ENCODE data around the gene SLC14A1.

The SLC14A1 gene

DNA sequence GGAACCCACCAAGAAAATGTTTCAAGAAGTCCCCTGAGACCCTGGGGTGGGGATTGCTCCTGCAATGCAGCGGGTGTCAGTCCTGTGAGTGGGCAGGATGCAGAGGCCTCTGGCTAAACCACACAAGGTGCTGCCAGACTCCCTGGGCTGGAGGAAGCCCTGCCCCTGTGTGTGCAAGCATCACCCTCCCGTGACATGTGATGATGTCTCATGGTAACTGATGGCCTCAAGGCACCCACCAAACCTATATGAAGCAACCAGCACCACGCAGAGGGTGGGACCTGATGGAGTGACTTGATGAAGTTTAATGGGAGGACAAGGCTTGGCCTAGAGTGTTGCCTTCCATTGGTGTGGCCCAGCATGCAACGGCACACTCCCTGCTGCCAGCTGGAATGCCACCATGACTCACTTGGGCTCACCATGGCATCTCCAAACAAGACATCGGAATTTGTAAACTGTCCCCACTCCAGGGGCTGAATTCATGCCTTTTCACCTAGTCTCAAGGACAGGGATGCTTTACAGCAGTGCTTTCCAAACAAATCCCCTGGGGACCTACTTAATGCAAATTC is 8.7 kb upstream of the SLC14A1 start:
- TF ChIP-seq CTCF (IDR thresholded peaks at IDR 0.05; ENCODE audit: poor library complexity, severe bottlenecking), result no peak
- no peaks in the 10 kb centered on the region for H3K4me1 ChIP-seq (ENCODE audit: insufficient read depth, poor library complexity, severe bottlenecking)
- ATAC-seq (ENCODE audit: low read depth), result no peak
- H3K27me3 ChIP-seq (ENCODE audit: insufficient read depth, poor library complexity, severe bottlenecking), result no peaks in the 10 kb centered on the region
- no peak overlapping the region for H3K27ac ChIP-seq (ENCODE audit: poor library complexity, severe bottlenecking)
- H3K4me3 ChIP-seq (ENCODE audit: severe bottlenecking), result no peak overlapping the region
- no peak for DNase-seq (ENCODE audit: low spot score)
- H3K9me3 ChIP-seq (ENCODE audit: severe bottlenecking), result no peaks in the 10 kb centered on the region
- no peaks in the 10 kb centered on the region for H3K36me3 ChIP-seq (ENCODE audit: low read depth)

GRCh38 chr18:45719106-45719505 is 4.9 kb upstream of the SLC14A1 start:
- Histone ChIP-seq H3K4me3 (ENCODE audit: severe bottlenecking) (no peak overlapping the region), H3K27me3 (ENCODE audit: insufficient read depth, poor library complexity, severe bottlenecking) (no peaks in the 10 kb centered on the region), H3K4me1 (ENCODE audit: insufficient read depth, poor library complexity, severe bottlenecking) (no peaks in the 10 kb centered on the region), H3K27ac (ENCODE audit: poor library complexity, severe bottlenecking) (no peak overlapping the region), H3K9me3 (ENCODE audit: severe bottlenecking) (no peaks in the 10 kb centered on the region), H3K36me3 (ENCODE audit: low read depth) (no peaks in the 10 kb centered on the region)
- no peak for ATAC-seq (ENCODE audit: low read depth)
- TF ChIP-seq CTCF (IDR thresholded peaks at IDR 0.05; ENCODE audit: poor library complexity, severe bottlenecking), result no peak
- DNase-seq (ENCODE audit: low spot score), result no peak

DNA sequence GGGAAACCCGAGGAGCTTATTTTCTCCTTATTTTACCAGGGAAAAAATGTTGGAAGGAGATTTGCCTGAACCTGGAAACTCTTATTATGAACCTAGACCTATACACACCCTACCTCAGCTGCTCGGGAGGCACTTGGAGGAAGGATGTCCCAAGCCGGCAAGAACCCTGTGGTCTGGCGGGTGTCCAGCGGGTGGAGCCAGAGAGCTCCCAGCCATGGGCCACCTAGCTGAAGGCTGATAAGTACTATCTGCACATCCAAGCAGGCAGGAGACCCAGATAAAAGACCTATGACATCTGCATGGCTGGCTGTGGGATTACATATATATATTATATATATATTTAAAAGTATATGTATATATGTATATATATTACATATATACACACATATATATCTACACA is 1.1 kb upstream of the SLC14A1 start:
- DNase-seq (ENCODE audit: low spot score) (no peak), ATAC-seq (ENCODE audit: low read depth) (peak; percentile 95)
- no peaks in the 10 kb centered on the region for H3K36me3 ChIP-seq (ENCODE audit: low read depth)
- H3K4me3 ChIP-seq (ENCODE audit: severe bottlenecking), result no peak overlapping the region
- peak; percentile 87 for TF ChIP-seq CTCF (IDR thresholded peaks at IDR 0.05; ENCODE audit: poor library complexity, severe bottlenecking)
- no peaks in the 10 kb centered on the region for H3K27me3 ChIP-seq (ENCODE audit: insufficient read depth, poor library complexity, severe bottlenecking)
- no peaks in the 10 kb centered on the region for H3K9me3 ChIP-seq (ENCODE audit: severe bottlenecking)
- no peak overlapping the region for H3K27ac ChIP-seq (ENCODE audit: poor library complexity, severe bottlenecking)
- H3K4me1 ChIP-seq (ENCODE audit: insufficient read depth, poor library complexity, severe bottlenecking), result no peaks in the 10 kb centered on the region

DNA sequence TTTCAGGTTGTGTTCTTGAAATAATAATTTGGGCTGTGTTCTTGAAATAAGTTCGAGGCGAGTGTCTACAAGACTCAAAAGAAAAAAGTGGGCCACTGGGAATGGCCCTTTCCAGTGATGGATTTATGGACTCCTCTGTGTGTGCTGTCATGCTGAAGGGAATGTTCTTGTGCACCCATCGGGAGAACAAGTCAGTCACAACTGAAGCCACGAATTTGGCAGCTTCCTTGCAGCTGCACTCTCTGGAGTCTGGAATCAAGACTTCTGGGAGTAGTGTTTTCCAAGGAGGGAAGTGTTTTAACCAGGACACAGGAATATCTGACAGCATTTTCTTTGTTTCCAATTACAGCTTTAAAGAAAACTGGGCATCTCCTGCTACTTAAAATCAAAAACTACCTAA is 620 bp downstream of the SLC14A1 start:
- H3K27me3 ChIP-seq (ENCODE audit: insufficient read depth, poor library complexity, severe bottlenecking), result no peaks in the 10 kb centered on the region
- no peak overlapping the region for H3K27ac ChIP-seq (ENCODE audit: poor library complexity, severe bottlenecking)
- H3K9me3 ChIP-seq (ENCODE audit: severe bottlenecking), result no peaks in the 10 kb centered on the region
- no peak overlapping the region for H3K4me3 ChIP-seq (ENCODE audit: severe bottlenecking)
- H3K4me1 ChIP-seq (ENCODE audit: insufficient read depth, poor library complexity, severe bottlenecking), result no peaks in the 10 kb centered on the region
- DNase-seq (ENCODE audit: low spot score) (no peak), ATAC-seq (ENCODE audit: low read depth) (no peak)
- H3K36me3 ChIP-seq (ENCODE audit: low read depth), result no peaks in the 10 kb centered on the region
- TF ChIP-seq CTCF (IDR thresholded peaks at IDR 0.05; ENCODE audit: poor library complexity, severe bottlenecking), result no peak

DNA sequence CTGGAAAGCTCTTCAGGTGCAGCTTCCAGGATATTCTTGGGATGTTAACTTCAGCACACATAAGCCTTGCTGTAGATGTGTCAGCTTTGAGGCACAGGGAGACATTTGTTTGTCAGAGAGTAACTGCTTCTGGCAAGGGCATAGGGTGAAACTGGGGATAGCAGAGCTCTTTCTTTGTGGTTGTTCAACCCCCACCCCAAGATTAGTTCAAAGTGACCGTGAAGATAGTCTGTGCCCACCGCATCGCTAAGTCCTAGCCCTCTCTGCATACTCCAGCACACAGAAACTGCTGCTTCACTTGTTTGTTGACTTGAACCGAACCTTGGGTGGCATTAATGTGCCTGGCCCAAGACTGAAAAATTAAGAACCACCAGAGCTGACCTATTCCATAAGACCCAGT is 1.4 kb downstream of the SLC14A1 start:
- no peak for TF ChIP-seq CTCF (IDR thresholded peaks at IDR 0.05; ENCODE audit: poor library complexity, severe bottlenecking)
- H3K4me1 ChIP-seq (ENCODE audit: insufficient read depth, poor library complexity, severe bottlenecking), result no peaks in the 10 kb centered on the region
- DNase-seq (ENCODE audit: low spot score) (no peak), ATAC-seq (ENCODE audit: low read depth) (no peak)
- no peaks in the 10 kb centered on the region for H3K9me3 ChIP-seq (ENCODE audit: severe bottlenecking)
- H3K36me3 ChIP-seq (ENCODE audit: low read depth), result no peaks in the 10 kb centered on the region
- H3K27ac ChIP-seq (ENCODE audit: poor library complexity, severe bottlenecking), result no peak overlapping the region
- no peaks in the 10 kb centered on the region for H3K27me3 ChIP-seq (ENCODE audit: insufficient read depth, poor library complexity, severe bottlenecking)
- H3K4me3 ChIP-seq (ENCODE audit: severe bottlenecking), result no peak overlapping the region

Data from RWPE2 (cell line).